ENCODE data around the gene ETV3. TPM values are rescaled to one million over a fixed set of nuclear protein-coding genes. Genes with fewer than 3 reads are reported as not detected.

ETV3 gene
- total and polyA plus RNA-seq, 2 of the 4 experiments (the other 2 are of a cell fraction), result 6.4 to 14.7 TPM

DNA sequence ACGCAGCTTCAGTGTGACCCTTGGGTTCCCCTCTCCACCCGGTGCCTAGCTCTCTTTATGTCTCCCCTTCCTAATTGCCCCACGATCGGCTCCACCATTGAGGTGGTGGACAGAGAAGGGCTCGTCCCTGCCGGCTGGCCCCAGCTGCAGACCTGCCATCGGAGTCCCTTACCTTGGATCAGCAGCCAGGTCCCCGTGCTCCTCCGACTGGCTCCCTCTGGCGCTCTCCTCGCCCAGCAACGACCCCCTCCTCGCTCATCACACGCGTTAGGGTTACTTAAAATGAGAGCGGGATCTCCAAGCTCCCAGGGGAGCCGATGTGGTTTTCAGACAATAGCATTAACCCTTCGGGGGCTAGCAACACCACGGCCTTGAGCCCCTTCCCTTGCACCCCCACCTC, 30.5 kb downstream of the ETV3 start:
- no peak overlapping the region for H4K5ac ChIP-seq (ENCODE audit: low read depth, low read length)
- ATAC-seq (ENCODE audit: low read depth) (no peak), DNase-seq (no peak)
- H3K14ac ChIP-seq (replicated peaks; ENCODE audit: low read depth, low read length), result no peak overlapping the region
- peak overlapping the region; percentile 96 for H2AFZ ChIP-seq (replicated peaks; ENCODE audit: low read length, poor library complexity)
- H3K23ac ChIP-seq (ENCODE audit: low read depth, low read length), result no peak overlapping the region
- no peak overlapping the region for H2BK5ac ChIP-seq (ENCODE audit: low read depth, low read length, poor library complexity, severe bottlenecking)
- no peaks in the 10 kb centered on the region for H4K20me1 ChIP-seq (ENCODE audit: insufficient read depth, low read length)
- peaks cover 10% of the 10 kb centered on the region for H3K4me1 ChIP-seq (ENCODE audit: control insufficient read depth, insufficient read depth, low read length)
- TF ChIP-seq CHD1 (IDR thresholded peaks at IDR 0.05; ENCODE audit: low read depth, low read length) (no peak), MAZ (IDR thresholded peaks at IDR 0.05; ENCODE audit: borderline replicate concordance, low read depth, low read length) (no peak), CEBPB (IDR thresholded peaks at IDR 0.05; ENCODE audit: low read depth, low read length) (no peak)
- TF ChIP-seq, protein P1, sequence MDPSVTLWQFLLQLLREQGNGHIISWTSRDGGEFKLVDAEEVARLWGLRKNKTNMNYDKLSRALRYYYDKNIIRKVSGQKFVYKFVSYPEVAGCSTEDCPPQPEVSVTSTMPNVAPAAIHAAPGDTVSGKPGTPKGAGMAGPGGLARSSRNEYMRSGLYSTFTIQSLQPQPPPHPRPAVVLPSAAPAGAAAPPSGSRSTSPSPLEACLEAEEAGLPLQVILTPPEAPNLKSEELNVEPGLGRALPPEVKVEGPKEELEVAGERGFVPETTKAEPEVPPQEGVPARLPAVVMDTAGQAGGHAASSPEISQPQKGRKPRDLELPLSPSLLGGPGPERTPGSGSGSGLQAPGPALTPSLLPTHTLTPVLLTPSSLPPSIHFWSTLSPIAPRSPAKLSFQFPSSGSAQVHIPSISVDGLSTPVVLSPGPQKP (IDR thresholded peaks at IDR 0.05; ENCODE audit: borderline replicate concordance, low read depth, low read length), result no peak
- H2BK20ac ChIP-seq (ENCODE audit: low read depth, low read length), result no peak overlapping the region
- no peak overlapping the region for H3K56ac ChIP-seq (ENCODE audit: extremely low read depth, insufficient read depth, low read length)
- H3K4me2 ChIP-seq (ENCODE audit: low read depth, low read length), result no peak overlapping the region
- no peaks in the 10 kb centered on the region for H3K9me3 ChIP-seq (ENCODE audit: control insufficient read depth, insufficient read depth, low read length)
- CTCF ChIA-PET, result no interaction called here
- H3K18ac ChIP-seq (ENCODE audit: low read depth, low read length), result no peak overlapping the region
- BruUV-seq (replicated peaks), result no TSS peak
- H3K36me3 ChIP-seq (ENCODE audit: control insufficient read depth, insufficient read depth, low read length), result no peaks in the 10 kb centered on the region
- 0 out of 4 replicates have a peak overlapping the region, but pooled peaks of 1 of the 2 experiments have one; percentile 2 for H4K8ac ChIP-seq (ENCODE audit: low read depth in 2 of 2, low read length in 2 of 2)
- H3K79me1 ChIP-seq (ENCODE audit: low read depth in 1 of 2, low read length in 2 of 2), result no peaks in the 10 kb centered on the region
- peaks cover 6% of the 10 kb centered on the region for H3K27me3 ChIP-seq (ENCODE audit: control insufficient read depth, insufficient read depth, low read length)
- no peak overlapping the region for H3K4me3 ChIP-seq (ENCODE audit: insufficient read depth, low read depth, low read length)
- POLR2A ChIA-PET (ENCODE audit: unreplicated experiment), result no interaction called here
- peak overlapping the region; percentile 97; the same call in 1 of the 2 replicates for H2AK5ac ChIP-seq (ENCODE audit: low read depth, low read length)
- in situ Hi-C loops (cut with MboI; ENCODE audit: low sequenced_read_pairs), result no loop called here
- no peak overlapping the region; the same call in 1 of the 2 replicates for H2BK120ac ChIP-seq (ENCODE audit: low read depth, low read length)
- no peak overlapping the region for H4K91ac ChIP-seq (ENCODE audit: insufficient read depth, low read depth, low read length)
- H3K9ac ChIP-seq (ENCODE audit: low read depth, low read length), result no peak overlapping the region
- H2AK9ac ChIP-seq (replicated peaks; ENCODE audit: low read depth, low read length, poor library complexity), result no peak overlapping the region
- 0 out of 3 replicates have a peak overlapping the region, but pooled peaks have one; percentile 84 for H2BK15ac ChIP-seq (ENCODE audit: low read depth, low read length)
- dilution Hi-C loops (cut with HindIII; ENCODE audit: low sequenced_read_pairs, unreplicated experiment), result no loop called here
- H3K4ac ChIP-seq (ENCODE audit: low read depth, low read length), result peak overlapping the region; percentile 95; the same call in 1 of the 2 replicates
- intact Hi-C loops (cut with micrococcal nuclease), result no loop called here
- H3K27ac ChIP-seq (ENCODE audit: insufficient read depth, low read length), result no peak overlapping the region
- H3K9me1 ChIP-seq (ENCODE audit: insufficient read depth, low read length), result peaks cover 22% of the 10 kb centered on the region
- WGBS, 2 experiments (ENCODE audit: extremely low coverage in 2 of 2, insufficient read length in 1 of 2), result 53% methylated on average over 8 of the region's 19 CpGs; no CpG with 5 or more reads in 1 of the 2 experiments
